NCI-H345 (cell line): Measurements from ENCODE around the gene TIAM1.

ENCODE experiments used
- DNase-seq: peaks from one replicate; lab custom pipeline; 2025; lab: John Stamatoyannopoulos, UW

The TIAM1 gene

DNA sequence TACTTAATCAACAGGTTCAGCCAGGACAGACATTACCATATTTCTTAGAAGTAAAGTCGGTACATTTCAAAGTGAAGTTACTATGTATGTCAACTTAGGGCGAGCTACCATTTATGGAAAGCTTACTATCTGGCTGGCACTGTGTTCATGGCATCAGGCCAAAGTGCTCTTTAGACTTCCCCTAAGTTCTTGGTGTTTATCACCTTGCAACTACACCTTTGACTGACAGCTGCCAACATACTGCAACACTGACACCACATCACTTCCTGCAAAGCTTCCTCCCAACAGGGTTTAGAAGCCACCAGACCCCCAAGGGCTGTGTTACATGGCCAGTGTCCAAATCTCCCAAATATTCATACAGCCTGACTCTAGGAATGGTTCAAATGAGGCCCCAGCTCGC lies 61.0 kb downstream of the TIAM1 start:
- no peak for DNase-seq

DNA sequence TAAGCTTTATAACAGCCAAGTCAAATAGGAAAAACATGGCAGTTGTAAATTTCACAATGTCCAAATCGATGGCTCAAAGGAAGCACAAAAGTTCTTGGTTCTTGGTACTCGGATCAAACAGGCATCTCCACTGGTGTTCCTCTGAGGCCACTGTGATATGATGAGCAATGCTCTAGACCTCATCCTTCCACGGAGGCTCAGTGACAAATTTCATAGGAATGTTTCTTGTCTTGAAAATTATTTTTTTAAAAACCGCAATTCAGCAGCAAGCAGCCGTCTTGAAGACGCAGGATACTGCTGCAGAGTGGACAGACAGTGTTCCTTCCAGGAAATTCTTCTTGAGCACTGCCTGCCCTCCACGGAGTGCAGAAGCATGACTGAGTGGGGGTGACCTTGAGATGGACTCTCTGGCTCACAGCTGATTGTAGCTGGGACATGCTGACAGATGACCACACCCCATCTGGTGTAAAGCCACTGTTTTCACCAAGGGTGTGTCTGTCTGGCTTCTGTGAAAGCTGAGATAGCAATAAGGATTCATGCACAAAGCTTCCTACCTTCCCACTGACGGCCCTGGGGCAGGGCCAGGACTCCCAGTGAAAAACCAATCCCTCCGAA lies 61.9 kb downstream of the TIAM1 start:
- DNase-seq = no peak

DNA sequence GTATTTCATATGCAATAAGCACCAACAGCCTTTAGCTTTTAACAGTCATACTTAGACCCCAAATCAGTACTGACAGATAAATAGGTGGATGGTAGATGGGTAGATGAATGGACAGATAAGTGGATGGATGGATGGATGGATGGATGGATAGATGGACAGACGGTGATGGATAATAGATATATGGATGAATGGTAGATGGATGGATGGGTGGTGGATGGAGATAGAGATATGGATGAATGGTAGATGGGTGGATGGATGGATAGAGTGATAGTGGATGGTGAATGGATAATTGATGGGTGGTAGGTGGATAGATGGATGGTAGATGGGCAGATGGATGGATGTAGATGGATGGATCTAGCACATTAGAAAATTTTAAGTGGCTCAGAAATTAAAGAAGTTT lies 62.5 kb downstream of the TIAM1 start:
- no peak for DNase-seq

DNA sequence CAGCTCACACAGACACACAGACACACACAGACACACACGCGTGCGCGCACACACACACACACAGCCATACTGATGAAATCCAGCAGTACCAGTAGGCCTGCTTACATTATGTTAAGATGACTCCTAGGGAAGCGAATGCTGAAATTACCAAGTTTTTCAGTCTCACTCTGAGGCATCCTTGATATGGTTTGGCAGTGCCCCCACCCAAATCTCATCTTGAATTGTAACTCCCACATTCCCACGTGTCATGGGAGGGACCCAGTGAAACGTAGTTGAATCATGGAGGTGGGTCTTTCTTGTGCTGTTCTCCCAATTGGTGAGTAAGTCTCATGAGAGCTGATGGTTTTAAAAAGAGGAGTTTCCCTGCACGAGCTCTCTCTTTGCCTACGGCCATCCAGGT lies 64.1 kb downstream of the TIAM1 start:
- no peak for DNase-seq

DNA sequence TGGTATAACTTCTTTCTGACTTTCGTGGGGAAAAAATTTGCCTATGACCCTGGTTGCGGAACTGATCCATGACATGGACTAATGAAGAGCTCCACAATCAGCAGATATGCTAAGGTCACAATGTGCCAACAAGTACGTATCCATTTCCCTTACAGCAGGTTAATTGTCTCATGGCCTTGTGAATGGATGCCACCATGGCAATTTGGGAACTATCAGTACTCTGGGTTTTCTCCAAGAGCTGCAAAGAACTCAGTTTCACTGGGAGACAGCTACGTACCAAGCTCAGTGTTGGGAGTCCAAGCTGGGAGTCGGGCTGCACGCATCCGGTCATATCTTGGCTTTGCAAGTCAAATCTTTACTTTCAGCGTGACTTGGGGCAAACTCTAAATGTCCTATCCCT lies 64.8 kb downstream of the TIAM1 start:
- DNase-seq = no peak

DNA sequence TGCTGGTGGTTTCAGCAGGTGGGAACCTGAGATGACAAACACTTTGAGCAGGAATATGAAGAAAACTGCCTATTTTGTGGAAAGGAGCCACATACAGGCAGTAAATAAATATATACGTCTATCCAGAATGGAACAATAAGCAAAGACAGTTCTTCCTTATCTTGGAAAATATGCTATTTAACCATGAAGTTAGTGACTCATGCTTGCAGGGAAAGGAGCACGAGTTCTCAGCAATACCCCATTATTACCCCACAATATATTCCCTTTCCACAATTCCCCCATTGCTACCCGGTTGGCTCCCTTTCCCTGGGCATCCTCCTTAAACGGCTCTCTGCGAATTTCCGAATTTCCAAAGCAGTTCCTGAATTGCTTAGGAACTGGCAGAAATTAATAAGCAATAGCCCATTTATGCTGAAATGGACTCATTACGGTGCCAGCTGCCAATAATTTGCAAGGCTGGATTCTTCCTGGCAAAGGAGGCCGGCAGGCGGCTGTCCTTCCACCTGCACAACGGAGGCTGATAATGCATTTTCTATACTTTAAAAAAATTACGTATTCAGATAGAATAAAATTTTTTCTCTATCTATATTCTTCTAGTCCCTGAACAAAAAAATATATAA lies 65.4 kb downstream of the TIAM1 start:
- DNase-seq = no peak

DNA sequence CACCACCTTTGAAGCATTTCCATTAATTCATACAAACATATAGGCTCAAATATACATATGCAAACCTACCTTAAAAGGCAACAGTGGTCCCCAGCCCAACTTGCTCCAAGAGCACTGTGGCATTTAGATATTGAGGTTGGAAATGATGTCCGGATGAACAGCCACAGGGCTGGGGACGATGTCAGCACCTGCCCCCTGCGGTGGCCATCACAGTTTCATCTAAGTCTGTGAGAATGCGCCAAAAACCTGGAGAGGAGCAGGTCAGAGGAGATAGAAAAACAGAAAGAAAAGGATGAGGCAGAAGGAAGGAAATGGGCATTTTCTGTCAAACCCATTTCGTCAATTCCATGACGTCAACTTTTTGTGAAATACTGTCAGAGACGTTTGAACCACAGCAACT lies 67.4 kb downstream of the TIAM1 start:
- no peak for DNase-seq

DNA sequence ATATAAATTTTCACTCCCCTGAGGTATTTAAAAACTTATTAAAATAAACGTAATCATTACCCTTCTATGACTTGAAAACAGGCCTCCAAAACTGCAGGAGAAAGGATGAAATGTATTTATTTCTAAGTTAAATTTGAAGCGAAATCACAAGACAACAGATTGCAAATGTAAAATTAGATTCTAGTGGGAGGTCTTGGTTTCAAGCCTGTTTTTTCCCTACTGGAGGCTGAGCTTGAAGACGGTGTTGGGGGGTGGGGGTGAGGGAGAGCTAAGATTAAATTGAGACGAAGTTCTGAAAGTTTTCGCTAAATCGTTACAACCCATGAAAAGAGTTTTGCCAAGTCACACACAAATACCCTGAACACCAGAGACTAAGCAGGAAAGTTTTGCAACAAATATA lies 68.2 kb downstream of the TIAM1 start:
- no peak for DNase-seq

DNA sequence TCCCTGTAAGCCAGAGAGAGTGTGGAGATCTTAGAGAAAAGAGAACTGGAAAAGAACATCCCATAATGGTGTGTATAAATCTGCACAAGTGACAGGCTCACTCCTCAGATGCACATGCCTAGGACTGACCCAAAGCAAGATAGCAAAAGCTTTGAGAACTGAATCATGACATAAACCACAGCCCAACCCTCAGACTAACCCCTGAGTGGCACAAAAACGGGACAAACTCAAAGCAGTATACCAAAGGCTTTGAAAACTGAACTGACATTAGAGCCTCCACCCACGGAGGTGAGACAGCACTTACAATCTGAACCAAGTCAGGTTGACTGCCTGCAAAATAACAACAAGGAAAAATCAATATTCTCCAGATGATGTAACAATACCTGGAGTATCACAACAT lies 70.8 kb downstream of the TIAM1 start:
- DNase-seq = no peak

DNA sequence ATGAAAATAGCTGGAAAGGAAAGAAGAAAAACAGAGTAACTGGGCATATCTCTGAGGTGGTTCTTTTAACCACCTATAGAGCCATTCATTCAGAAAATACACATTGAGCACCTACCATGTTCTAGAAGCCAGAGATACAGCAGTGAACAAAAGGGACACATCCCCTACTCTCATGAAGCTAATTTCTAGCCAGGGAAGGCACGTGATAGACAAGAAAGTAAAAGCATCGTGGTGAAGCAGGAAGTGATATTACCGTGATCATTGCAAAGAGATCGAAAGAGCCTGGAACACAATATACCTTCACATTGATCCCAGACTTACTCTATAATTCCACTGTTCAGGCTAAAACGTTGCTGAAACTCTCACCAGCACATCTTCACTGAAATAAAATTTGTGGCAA lies 76.0 kb downstream of the TIAM1 start:
- no peak for DNase-seq

DNA sequence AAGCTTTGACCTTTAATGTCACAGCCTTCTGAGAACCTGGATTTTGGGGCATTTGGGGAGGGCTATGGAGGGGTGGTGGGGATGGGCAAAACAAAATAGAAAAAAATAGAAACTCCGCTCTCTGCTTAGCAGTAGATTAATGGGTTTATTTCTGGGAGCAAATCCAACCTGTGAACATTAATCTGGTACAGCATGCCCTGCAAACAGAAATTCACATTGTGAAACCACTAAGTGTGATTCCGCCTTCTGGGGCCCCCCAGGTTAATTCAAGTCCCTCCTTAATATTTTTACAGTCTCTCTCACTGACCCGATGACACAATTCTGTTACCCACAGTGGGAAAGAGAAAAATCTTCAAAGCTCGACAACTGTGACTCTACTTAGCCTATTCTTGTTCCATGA lies 76.4 kb downstream of the TIAM1 start:
- no peak for DNase-seq

DNA sequence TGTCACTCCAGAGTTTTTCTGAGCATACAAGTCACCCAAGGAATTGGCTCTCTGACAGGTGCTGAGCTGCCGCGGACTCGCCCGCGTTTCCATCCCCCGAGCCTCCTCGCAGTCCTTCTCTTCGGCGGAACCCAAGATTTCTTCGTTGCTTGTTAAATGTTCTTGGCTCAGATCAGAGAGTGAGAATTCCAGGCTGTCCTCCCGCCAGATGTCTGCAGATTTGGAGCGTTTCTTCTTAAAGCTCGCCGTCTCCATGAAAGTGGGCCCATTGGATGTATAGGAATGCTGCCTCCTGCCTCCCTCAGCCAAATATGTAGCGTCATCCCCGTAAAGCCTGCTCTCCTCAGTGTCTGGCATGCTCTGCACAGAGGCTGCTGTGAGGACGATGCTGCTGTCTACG lies 77.8 kb downstream of the TIAM1 start:
- no peak for DNase-seq

DNA sequence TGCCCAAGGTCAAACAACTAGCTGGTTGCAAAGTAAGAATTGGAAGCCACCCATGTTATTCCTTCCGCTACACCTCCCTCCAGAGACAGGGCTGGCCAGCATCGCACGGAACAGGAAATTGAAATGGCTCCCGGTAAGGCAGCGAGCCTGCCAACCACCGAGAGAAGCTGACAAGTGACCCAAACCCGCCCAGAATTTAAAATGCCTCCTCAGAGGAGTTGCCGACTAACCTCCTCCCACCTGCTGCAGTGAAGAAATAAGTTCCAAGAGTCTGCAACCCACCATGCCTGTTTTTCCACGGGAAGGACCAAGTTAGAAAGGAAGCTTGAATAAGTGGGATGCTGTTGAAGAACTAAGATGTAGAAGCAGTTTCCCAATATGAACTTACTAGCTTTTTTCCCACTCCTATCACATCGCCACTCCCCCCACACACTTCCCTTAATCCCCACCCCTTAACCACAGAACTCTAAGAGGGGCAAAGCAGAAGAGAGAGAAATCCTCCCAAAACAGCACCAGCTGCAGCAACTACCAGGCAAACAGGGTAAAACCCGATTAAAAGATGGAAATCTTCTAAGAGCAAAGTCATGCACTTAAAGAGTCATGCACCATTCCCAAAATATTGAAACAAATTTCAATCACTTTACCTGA lies 78.6 kb downstream of the TIAM1 start:
- DNase-seq = no peak

DNA sequence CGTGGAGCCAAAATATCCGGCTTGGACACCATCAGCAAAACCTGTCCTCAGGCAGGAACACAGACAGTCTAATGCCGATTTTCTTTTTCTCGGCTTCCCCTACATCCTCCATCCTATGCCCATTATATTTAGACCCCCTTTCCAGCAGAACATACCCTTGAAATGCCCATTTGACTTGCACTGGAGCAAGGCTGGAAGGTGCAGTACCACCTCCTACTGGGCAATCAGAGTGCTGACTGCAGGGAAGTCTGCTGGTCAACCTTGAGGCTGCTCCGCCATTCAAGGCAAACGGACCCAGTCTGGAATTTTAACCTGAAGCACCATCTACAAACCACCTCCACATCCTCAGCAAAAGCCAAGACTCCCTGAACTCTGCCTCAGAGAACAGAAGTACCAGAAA lies 79.5 kb downstream of the TIAM1 start:
- no peak for DNase-seq

DNA sequence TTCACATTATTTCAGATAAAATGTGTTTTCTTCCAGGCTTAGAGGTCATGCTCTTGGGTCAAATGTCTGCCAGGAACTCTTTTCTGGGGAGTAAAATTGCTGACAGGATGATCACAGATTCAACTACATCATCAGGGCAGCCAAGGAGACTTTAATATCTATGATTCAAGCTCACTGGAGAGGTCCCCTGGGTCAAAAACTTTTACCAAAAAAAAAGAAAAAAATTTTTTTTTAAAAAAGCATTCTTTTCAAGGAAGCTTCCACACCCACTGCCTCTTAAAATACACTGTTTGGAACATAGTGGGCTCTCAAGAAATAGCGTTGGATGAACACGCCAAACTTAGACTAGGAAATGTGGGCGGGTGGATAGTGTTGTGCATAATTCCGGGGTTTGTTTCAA lies 81.3 kb downstream of the TIAM1 start:
- no peak for DNase-seq

DNA sequence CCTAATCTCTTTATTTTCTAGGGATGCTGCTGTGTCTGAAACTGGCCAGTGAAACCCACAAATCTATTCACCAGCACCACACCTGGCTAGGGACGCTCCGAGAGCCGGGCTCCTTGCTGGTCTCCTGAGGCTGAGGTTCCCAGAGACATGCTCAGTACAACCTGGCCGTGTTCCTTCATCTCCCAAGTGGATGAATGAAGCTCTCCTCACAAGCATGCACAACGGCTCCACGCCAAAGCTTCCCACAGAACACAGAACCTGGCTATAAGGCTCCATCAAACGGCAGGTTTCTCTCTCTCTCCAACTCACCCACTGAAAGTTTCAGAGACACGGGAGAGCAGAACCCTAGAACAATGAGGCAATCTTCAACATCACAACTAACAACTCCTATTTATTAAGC lies 82.3 kb downstream of the TIAM1 start:
- DNase-seq = no peak

DNA sequence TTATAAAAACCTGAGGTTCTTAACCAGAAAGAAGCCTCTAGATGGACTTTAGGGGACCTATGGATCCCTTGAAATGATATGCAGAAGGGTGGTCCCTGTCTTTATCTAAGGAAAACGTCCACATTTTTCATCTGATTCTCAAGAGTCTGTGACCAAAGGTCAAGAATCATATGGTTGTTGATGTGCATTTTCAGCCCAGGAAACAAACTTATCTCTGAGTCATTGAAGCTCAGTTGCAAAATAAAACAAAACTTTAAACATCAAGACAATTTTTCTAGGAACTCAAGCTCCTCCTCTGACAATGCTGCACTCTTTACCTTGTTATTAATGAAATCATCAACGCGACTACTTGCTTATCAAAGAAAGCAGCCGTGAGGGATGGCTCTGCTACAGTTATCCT lies 83.3 kb downstream of the TIAM1 start:
- no peak for DNase-seq

DNA sequence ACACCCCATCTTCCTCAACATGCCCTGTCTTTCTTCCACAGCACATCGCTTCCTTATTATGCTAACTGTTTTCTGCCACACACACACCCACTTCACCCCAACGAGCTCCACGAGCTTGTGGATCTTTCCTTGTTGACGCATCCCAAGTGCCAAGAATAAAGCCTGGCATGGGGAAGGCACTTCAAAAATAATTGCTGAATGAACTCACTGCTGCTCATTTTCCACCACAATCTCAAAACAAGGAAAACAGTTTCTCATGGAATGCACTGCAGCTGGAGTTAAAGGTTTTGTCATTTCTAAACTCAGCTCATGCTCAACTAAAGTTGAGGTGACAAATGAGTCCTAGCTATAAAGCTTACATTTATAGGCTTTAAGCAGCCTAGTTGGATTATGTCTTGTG lies 86.0 kb downstream of the TIAM1 start:
- no peak for DNase-seq

DNA sequence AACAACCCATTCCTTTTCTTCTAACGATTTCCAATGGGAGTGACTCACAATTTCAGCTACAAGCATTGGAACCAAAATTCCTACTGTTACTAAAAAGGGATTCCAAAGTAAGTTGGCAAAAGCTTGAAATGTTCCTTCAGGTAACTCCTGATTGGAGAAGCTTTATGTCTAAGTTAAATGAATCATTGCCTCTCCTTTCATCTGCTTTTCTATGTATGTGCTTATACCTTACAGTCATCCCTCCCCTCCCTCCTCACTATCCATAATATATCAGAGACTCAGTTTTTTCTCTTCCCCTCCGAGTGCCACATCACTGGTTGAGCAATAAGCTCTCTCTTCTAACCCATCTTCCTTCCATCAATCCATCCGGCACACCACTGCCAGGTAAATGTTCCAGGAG lies 86.8 kb downstream of the TIAM1 start:
- DNase-seq = no peak

DNA sequence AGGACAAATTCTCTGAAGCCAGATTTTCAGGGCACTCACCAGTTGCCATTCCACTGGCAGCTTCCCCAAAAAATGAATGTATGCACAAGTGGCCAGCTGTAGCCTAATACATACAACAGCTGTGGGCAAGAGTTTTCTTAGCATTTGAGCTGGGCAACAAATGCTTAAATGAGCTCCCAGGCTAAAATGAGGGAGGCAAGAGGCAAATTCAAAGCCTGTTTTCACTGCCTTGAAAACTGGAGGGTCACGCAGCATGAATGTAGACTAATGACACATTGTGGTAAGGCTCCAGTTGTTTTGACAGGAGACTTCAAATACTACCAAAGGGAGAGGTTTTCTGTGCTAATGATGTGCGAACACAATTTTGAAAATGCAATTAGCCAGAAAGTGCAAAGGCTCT lies 88.2 kb downstream of the TIAM1 start:
- peak; percentile 40 for DNase-seq

DNA sequence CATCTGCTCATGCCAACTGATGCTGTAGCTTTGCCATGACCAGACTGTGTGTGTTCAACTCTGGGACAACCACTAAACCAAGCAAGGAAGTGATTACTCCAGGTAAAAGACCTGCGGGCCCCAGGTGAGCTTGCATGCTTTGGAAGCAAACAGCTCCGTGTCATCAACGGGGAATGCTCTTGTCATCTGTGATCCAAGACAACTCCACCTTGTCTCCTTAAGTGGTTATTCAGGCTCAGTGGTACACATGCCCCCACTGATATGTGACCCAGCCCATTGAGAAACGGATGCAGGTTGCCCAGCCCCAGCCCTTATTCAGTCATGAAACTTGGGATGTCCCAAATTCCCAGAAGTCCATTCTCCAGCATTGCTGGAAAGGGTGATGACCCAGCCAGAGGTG lies 89.0 kb downstream of the TIAM1 start:
- no peak for DNase-seq

DNA sequence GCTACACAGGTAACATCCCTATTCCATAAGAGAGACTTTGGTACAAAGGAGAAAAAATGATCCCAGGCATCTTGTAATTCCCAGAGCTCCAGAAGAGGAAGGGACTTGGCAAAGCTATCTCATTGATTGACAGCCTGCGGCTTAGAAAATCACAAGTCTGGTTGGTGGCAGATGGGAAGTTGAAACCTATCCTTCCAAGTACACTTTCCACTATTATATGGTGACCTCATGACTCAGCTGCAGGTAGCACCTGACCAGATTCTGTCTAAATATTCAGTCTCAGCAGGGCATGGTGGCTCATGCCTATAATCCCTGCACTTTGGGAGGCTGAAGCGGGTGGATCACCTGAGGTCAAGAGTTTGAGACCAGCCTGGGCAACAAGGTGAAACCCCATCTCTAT lies 89.9 kb downstream of the TIAM1 start:
- DNase-seq = no peak

DNA sequence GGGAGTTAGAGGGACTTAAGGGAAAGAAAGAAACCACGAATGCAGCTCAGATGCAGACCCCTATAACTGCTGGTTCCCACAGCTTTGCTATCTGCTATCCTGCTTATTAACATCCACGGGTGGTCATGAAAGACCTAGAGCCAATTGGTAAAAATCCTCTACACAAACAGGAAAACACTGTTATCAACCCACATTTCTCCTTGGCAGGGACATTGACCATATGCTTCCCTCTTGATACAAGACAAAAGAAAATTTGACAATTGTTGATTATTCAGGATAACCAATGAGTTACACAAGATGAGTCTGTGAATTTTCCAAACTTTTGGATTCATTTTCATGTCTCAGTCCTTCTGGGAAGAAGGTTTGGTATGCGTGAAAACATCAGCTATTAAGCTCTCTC lies 90.4 kb downstream of the TIAM1 start:
- no peak for DNase-seq

DNA sequence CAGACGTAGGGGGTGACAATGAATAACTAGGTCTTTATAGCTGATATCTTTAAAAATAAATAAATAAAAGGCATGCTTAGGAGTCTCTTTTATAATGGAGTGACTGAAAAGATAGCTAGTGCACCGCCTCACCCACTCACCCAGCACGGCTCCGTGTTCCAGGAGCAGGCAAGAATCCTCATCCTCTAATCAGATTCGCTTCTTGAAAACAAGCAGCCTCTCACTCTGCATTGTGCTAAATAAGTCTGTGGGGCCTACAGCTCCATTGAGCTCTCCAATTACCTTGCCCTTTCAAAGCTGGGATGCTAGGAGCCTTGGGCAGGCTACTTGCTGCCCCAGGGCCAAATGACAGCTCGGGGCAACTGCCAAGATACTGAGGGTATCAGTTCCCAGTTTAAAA lies 91.5 kb downstream of the TIAM1 start:
- no peak for DNase-seq
